Measurements from ENCODE around the gene FRG2B.
"Not testable (repeated sequence)": the region's sequence is repeated elsewhere in the genome, so short reads cannot be mapped to it uniquely, and the experiment has no call there.

FRG2B gene

GRCh38 chr10:133626695-133627094 is at the start of gene FRG2B:
Gene FRG2B (minus strand): TSS chr10:133626795. CDS start chr10:133626742, 53 bp downstream.
- DNase-seq: not testable (repeated sequence)

- DNase-seq: not testable (repeated sequence)
Observed at GRCh38 chr10:133667446-133667845, 40.9 kb upstream of the FRG2B start.

- DNase-seq: not testable (repeated sequence)
Observed at GRCh38 chr10:133663544-133664160, 37.1 kb upstream of the FRG2B start.

GRCh38 chr10:133661122-133661521 is 34.5 kb upstream of the FRG2B start:
- DNase-seq: not testable (repeated sequence)

GRCh38 chr10:133660516-133660915 is 33.9 kb upstream of the FRG2B start:
- not testable (repeated sequence) for DNase-seq

GRCh38 chr10:133657276-133657675 is 30.7 kb upstream of the FRG2B start:
- not testable (repeated sequence) for DNase-seq

GRCh38 chr10:133648872-133649455 is 22.4 kb upstream of the FRG2B start:
- DNase-seq: not testable (repeated sequence)

- DNase-seq: not testable (repeated sequence)
Observed at GRCh38 chr10:133647075-133647748, 20.6 kb upstream of the FRG2B start.

GRCh38 chr10:133637846-133638235 is 11.2 kb upstream of the FRG2B start:
- not testable (repeated sequence) for DNase-seq

- not testable (repeated sequence) for DNase-seq
Observed at GRCh38 chr10:133637202-133637845, 10.7 kb upstream of the FRG2B start.

GRCh38 chr10:133630723-133631249 is 4.2 kb upstream of the FRG2B start:
- not testable (repeated sequence) for DNase-seq

GRCh38 chr10:133622544-133622943 is 4.1 kb downstream of the FRG2B start:
- not testable (repeated sequence) for DNase-seq

- DNase-seq: no peak
Observed at GRCh38 chr10:133618851-133619250, 7.7 kb downstream of the FRG2B start.

- no peak for DNase-seq
Observed at GRCh38 chr10:133617196-133617595, 9.4 kb downstream of the FRG2B start.

- DNase-seq: peak; percentile 58
Observed at GRCh38 chr10:133616371-133617130, 10.0 kb downstream of the FRG2B start.

- DNase-seq: peak; percentile 26
Observed at GRCh38 chr10:133614830-133615580, 11.6 kb downstream of the FRG2B start.

- no peak for DNase-seq
Observed at GRCh38 chr10:133613699-133614098, 12.9 kb downstream of the FRG2B start.

GRCh38 chr10:133611079-133611478 is 15.5 kb downstream of the FRG2B start:
- no peak for DNase-seq

- peak; percentile 23 for DNase-seq
Observed at GRCh38 chr10:133608855-133609254, 17.7 kb downstream of the FRG2B start.

- DNase-seq: not testable (repeated sequence)
Observed at GRCh38 chr10:133603434-133603833, 23.2 kb downstream of the FRG2B start.

GRCh38 chr10:133600657-133601056 is 25.9 kb downstream of the FRG2B start:
- no peak for DNase-seq

GRCh38 chr10:133599869-133600268 is 26.7 kb downstream of the FRG2B start:
- DNase-seq: not testable (repeated sequence)

All from NCI-H1105 treated with DMSO at 0.1 percent for 48 hours (cell line).